HG02884 (cell line): ENCODE data around the gene PIMREG.

Source experiments
- ATAC-seq: cut with Tn5 transposase; IDR thresholded peaks from one replicate; pipeline ENCODE4 v1.9.1; 2021; ENCODE audit warnings: mild to moderate bottlenecking, moderate library complexity; ENCODE audit not compliant: unreplicated experiment

Gene PIMREG

DNA sequence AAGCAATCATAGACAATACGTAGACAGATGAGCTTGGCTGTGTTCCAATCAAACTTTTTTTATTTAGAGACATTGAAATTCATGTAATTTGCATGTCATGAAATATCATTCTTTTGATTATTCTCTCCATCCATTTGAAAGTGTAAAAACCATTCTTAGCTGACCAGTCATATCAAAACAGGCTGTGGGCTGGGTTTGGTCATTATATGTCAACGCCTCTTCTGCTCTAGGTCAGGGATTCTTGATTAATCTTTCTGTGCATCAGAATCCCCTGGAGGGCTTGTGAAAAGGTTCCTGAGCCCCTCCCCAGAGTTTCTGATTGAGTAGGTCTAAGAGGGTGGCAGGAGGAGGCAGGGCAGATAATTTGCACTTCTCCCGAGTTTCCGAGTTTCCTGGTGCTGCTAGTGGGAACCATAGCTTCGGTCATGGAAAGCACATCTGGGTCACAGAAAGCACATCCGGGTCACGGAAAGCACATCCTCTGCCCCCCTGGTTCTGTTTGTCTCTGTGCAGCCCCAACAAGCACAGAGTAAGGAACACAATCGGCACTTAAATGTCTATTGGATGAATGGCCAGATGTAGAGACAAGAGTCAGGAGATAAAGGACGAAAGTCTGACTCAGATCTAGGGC lies 16.4 kb downstream of the PIMREG start:
- no peak for ATAC-seq

DNA sequence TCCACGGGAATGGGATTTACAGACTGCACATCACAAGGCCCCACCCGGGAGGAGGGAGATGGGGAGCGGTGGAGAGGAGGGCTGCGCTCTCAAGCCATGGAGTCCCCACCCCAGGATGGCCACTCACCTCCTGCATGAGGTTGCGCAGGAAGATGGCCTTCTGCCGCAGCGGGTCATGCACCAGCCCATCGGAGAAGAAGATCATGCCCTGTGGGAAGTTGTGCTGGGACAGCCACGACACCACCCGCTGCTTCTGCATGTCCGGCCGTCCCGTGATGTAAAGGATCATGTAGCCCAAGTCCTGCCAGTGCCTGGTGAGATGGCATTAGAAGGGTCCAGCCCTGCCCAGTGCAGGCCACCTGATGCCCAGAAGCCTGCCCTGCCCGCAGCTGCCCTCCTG lies 17.0 kb downstream of the PIMREG start:
- ATAC-seq: no peak

DNA sequence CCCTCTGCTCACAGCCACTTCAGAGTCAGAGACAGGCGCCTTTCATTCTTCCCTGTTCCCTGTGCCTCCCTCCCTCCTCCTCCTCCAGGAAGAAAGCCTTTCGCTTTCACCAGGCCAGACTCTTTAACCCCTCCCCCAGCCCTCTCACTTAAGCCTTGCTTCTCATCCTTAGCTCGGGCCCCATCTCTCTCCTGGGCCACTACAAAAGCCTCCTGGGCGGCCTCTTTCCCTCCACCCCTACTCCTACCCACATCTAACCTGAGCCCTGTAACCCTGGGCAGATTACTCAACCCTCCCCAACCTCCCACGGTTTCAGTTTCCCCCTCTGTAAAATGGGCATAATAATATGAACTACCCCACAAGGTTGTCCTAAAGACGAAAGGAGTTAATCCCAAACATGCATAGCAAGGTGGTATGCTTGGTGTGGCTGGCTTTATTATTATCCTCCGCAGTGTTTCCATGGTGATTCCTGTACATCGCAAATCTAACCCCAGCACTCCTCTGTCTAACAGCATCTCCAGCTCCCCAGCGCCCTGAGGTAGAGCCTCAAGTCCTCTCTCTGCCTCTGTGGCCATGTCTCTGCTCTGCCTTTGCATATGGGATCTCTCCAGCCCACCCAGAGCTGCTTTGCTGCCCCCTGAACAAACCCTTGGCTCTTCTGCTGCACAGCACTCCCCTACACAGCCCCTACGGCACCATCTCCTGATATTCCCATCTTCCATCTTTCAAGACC lies 17.7 kb downstream of the PIMREG start:
- ATAC-seq: no peak

DNA sequence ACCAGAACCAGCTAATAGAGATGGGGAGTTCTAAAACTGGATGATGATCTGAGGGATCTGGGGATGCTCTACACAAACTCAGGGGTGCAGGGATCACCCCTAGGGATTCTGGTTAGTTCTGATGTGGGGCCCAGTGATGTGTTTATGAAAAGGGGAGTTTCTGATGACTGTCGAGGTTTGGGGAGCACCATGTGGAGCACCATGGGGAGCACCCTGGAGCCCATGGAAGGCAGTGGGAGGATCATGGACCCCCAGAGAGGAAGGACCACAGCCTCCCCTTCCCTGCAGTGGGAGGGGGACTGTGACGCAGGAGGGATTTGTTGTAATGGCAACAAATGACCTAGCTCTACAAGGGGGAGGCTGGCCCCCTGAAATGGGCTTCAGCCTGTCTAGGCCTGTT lies 18.4 kb downstream of the PIMREG start:
- ATAC-seq: no peak

DNA sequence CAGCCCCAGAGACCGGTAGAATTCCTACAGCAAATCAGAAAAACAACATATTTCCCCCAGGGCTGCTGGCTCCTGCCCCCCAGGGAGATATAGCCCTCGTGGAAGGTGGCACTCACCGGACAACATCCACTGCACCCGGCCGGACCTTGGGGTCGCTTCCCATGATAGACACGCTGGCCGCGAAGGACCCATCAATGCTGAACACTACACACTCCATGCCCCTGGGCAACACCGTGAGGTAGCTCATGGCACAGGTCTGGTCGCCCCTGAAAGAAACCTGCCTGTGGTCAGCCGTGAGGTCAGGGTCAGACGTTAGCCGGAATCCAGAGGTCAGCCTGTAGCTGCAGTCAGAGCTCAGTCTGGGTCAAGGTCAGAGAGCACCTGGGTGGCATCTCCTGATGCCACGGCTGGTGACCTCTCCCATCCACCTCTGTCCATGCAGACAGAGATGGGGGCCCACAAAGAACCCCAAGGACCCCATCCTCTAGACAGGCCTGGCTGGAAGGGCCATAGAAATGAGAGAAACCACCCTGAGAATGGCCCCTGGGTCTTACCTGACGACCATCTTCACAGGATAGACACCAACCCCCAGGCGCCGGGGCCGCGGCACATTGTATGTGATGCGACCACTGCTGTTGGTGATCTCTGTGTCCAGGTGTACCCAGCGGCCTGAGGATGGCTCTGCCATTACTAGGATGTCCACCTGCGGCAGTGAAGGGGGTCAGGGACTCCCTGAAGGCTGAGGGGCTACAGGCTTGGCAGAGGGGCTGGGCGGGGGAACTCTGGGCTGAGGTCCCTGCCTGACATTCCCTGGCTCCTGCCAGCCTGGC lies 19.6 kb downstream of the PIMREG start:
- ATAC-seq: no peak

DNA sequence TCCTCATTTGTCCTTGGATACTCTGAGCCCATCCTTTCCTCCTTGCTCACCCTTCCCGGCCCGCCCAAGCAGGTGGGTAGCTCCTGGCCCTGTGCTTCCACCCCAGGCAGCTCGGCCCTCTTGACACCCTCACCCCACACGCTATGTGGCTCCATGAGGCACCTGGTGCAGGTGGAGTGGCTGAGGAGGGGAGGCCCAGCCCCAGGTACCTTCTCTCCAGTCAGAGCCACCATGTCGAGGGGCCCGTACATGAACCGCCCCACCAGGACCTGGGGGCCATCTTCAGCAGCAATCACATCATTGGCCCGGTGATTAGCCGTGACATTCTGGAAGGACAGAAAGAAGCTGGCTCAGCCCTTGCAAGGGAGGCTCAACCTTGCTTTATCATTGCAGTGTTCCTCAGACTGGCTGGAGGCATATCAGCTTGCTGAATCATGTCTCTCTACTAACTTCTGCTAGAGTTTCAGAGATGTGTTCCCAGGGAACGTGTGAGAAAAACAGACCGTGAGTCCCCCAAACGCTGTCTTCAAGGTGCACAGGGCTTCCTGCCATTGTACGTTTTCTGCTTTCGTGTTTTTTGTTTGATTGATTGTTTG lies 20.3 kb downstream of the PIMREG start:
- ATAC-seq: no peak

- no peak for ATAC-seq
Observed at GRCh38 chr17:6465206-6466003, 21.1 kb downstream of the PIMREG start.

DNA sequence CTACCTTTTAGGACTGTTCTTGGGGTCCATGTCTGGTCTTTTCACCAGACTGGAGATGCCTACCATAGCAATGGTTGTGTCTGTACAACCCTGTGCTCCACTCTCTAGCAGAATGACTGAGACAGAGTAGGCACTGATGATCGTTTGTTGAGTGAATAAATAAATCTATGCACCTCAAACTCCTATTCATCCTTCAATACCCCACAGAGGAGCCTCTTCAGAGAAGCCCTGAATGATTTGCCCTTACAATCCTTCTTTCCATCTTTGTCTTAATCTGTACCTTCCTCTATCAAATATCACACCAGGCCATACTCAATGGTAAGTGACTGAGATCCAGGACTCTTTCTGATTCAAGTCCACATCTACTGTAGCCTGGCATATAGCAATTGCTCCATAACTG lies 23.3 kb downstream of the PIMREG start:
- no peak for ATAC-seq

GRCh38 chr17:6468051-6468790 lies 24.0 kb downstream of the PIMREG start:
- no peak for ATAC-seq

GRCh38 chr17:6470146-6470718 lies 26.0 kb downstream of the PIMREG start:
- ATAC-seq: no peak

GRCh38 chr17:6470751-6471521 lies 26.7 kb downstream of the PIMREG start:
- ATAC-seq: no peak

GRCh38 chr17:6471531-6472465 lies 27.5 kb downstream of the PIMREG start:
- ATAC-seq: no peak

- ATAC-seq: no peak
Observed at GRCh38 chr17:6472517-6472916, 28.3 kb downstream of the PIMREG start.

GRCh38 chr17:6473128-6473767 lies 29.0 kb downstream of the PIMREG start:
- ATAC-seq: no peak

DNA sequence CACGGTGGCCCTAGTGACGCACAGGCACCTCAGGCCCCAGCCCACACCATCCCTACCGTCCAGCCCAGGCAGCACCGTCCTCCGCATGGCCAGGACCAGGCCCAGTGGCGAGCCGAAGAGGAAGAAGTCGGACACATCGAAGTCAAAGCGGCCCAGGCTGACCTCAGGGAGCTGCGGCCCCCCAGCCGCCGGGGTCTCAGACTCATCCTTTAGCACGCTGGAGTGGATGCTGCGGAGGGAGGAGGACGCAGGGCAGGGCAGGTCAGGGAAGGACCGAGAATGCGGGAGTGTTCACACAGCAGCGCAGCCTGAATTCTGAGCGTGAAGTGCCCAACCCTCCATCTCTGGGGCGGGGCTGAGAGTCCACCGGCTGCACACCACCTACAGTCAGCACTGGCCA lies 30.1 kb downstream of the PIMREG start:
- ATAC-seq: no peak

DNA sequence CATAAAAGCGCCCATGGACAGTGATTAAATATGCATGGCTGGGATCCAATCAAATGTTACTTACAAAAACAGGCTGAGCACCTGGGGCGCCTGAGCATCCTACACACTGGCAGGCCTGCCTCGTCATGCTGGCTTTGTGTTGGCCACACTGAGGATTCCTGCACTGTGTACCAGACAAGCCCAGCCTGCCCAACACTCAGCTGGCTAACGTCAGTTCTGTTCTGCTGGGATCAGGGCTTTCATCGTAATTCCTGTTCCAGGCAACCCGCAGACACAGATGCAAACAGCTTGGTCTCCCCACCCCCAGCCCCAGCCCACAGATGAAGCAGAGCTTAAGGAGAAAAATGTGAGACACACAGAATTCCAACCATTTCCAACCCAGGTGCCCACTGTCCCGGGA lies 30.7 kb downstream of the PIMREG start:
- no peak for ATAC-seq

DNA sequence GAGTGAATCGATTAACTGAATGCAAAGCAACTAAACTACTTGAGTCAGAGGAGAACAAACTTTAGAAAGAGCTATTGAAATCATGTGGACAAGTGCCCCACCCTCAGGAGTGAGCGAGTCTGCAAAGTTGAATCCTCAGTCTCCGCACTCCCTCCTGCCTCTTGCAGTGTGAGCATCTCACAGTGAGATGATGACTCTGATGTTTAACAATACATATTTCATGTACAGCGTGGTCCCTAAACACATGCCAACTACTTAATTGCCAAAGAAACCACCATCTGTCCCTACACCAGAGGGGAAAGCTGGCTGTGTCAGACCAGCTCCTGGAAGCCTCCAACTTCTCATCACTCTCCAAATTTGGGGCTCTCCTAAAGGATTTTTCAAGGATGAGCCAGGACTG lies 31.2 kb downstream of the PIMREG start:
- ATAC-seq: no peak
